AG09309 (cell line): ENCODE data around the gene PLA2G6.
A peak's percentile ranks its signal among the peaks of the same experiment; 100 is the strongest.

Experiments used
- DNase-seq: peaks from one replicate; pipeline ENCODE4 v3.0.0-alpha.2; 2010; ENCODE audit warnings: low read depth
- H3K4me3 ChIP-seq: 2 replicates; pipeline ENCODE4 v1.5.1; 2011; ENCODE audit warnings: mild to moderate bottlenecking, low read depth, low read length, moderate library complexity; ENCODE audit not compliant: control insufficient read depth
- CTCF ChIP-seq: IDR thresholded peaks from 2 replicates; pipeline ENCODE4 v1.5.1; 2011; ENCODE audit warnings: mild to moderate bottlenecking, low read depth, low read length, inconsistent platforms; ENCODE audit not compliant: insufficient read depth, control insufficient read depth; ENCODE audit errors: missing control alignments

PLA2G6 gene

GRCh38 chr22:38115423-38116205, 66.0 kb downstream of the PLA2G6 start:
- no peak for TF ChIP-seq CTCF
- H3K4me3 ChIP-seq = no peak overlapping the region

GRCh38 chr22:38114484-38115398, 66.9 kb downstream of the PLA2G6 start:
- no peak overlapping the region for H3K4me3 ChIP-seq
- peak; percentile 99 for TF ChIP-seq CTCF
- peak; percentile 60 for DNase-seq

More at GRCh38 chr22:38115423-38116205, 66.0 kb downstream of the PLA2G6 start:
- no peak for DNase-seq

GRCh38 chr22:38112381-38112780, 69.2 kb downstream of the PLA2G6 start:
- no peak overlapping the region for H3K4me3 ChIP-seq
- no peak for TF ChIP-seq CTCF
- no peak for DNase-seq

GRCh38 chr22:38111925-38112355, 69.7 kb downstream of the PLA2G6 start:
- TF ChIP-seq CTCF = no peak
- H3K4me3 ChIP-seq = no peak overlapping the region

GRCh38 chr22:38110863-38111852, 70.5 kb downstream of the PLA2G6 start:
- DNase-seq = no peak
- no peak for TF ChIP-seq CTCF
- no peak overlapping the region for H3K4me3 ChIP-seq

More at GRCh38 chr22:38111925-38112355, 69.7 kb downstream of the PLA2G6 start:
- no peak for DNase-seq
